ENCODE results near the gene DENND6B.

Gene DENND6B

GRCh38 chr22:50302041-50302541 lies 24.7 kb downstream of the DENND6B start:
- DNase-seq = no peak

DNA sequence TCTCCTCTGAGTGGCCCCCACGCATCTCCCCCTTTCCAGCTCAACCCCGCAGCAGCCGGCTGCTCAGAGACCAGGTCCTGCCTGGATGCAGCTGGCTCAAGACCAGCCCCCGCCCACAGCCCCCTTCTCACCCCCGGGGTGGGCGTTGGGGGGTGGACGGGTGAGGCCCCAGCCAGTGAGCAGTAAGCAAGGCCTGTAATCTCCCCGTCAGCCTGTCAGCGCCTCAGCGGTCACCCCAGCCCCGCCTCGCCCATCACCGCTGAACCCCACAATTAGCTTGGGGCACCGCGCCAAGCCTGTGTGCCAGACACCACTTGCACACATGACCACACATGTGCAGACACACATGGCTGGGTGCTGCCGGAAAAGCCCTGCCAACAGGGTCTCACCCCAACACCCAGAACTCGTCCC lies 25.2 kb downstream of the DENND6B start:
- no peak for DNase-seq

DNA sequence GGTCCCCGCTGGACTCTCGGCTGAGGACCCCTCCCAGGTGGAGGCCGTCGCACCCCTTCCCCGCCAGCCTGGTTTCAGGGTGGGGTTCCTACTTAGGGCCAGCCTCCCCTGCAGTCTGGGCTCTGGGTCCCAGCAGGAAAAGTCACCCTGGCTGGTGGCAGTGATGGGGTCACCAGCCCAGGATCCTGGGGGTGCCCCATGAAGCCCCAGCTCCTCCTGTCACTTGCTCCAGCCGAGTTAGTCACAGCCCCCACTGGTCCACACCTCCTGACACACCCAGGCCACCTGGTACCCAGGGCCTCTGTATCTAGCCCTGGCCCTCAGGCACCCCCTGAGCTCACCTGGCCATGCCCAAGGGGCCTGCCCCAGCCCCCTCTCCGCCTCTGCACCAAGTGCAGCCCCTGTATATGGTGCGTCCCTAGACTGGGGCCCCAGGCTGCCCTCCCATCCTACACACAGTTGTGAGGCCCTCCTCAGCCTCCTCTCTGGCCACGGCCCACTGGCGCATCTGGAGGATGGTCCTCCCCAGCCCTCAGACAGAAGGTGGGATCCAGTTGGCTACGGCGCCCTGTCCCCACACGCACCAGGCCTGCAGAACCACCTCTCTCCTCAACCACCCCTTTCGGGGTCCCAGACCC lies 26.1 kb downstream of the DENND6B start:
- DNase-seq = no peak

DNA sequence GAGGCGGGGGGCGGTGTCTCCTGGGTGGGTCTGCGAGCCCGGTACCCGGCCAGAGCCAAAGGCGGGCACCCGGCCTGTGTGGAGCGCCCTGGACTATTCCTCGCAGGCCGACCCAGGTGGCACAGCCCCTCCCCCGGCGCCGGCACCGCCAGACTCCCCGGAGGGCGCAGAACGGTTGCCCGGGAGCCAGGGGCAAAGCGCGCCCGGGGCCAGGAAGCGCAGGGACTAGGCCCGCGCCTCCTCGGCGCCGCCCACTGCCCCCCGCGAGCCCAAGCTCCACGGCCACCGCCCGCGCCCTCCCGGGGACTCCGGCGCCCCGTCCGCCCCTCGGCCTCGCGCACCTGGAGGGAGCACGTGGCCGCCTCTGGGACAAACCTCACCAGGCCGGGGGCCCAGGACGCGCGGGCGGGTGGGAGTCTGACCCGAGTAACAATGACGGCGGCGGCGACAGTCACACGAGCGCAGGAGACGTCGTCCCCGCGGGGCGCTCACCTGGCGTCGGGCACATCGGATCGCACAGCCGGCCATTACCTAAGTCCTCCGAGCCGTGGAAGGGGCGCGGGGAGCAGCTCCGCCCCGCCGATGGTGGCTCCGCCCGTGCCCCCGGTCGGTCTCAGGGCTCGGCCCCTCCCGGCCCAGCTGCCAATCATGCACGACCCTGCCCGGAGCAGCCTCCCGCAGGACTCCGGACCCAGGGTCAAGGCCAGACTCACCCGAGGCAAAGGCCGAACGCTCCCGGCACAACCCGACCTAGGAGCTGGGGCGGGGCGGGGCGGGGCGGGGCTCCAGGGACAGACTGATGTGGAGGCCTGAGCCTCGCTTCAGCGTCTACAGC lies 26.8 kb downstream of the DENND6B start:
- DNase-seq = no peak

- DNase-seq = no peak
Measured at GRCh38 chr22:50298937-50299784, 27.7 kb downstream of the DENND6B start.

GRCh38 chr22:50298266-50298637 lies 28.6 kb downstream of the DENND6B start:
- DNase-seq = no peak

DNA sequence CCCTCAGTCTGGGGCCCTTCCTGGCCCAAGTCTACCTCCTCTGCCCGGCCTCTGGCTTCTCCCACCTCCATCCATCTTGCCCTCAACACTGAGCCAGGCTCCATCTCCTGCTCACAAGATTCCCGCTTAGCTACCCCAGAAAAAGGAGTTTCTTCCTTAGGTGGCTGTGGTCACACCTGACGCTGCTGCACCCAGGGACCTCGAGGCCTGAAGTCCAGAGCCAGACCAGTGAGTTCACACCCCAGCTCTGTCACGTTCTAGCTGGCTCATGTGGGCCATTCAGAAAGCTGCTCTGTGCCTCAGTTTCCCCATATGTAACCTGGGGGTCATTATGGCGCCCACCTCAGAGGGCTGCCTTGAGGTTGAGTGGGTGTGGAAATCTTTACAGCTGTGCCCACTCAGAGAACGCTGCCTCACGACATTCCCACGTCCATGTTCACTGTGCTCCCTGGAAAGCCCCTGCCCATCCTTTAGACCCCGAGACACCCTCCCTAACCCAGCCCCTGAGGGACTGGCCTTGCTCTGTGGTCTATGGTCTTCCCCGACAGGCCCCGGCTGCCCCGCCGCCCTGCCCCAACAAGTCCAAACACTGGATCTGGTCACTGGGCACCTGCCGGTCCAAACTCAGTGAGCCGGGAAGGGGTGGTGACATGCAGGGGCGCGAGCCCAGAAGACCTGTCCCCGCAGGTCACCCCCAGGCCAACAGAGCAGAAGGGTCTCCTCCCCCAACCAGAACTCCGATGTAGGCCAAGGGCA lies 29.1 kb downstream of the DENND6B start:
- no peak for DNase-seq

- no peak for DNase-seq
Measured at GRCh38 chr22:50296658-50297490, 29.9 kb downstream of the DENND6B start.

GRCh38 chr22:50294319-50294656 lies 32.5 kb downstream of the DENND6B start:
- DNase-seq = peak; percentile 53

- peak; percentile 83 for DNase-seq
Measured at GRCh38 chr22:50293441-50294318, 33.1 kb downstream of the DENND6B start.

- no peak for DNase-seq
Measured at GRCh38 chr22:50292643-50293440, 34.0 kb downstream of the DENND6B start.

- DNase-seq = peak; percentile 85
Measured at GRCh38 chr22:50289942-50290630, 36.7 kb downstream of the DENND6B start.

DNA sequence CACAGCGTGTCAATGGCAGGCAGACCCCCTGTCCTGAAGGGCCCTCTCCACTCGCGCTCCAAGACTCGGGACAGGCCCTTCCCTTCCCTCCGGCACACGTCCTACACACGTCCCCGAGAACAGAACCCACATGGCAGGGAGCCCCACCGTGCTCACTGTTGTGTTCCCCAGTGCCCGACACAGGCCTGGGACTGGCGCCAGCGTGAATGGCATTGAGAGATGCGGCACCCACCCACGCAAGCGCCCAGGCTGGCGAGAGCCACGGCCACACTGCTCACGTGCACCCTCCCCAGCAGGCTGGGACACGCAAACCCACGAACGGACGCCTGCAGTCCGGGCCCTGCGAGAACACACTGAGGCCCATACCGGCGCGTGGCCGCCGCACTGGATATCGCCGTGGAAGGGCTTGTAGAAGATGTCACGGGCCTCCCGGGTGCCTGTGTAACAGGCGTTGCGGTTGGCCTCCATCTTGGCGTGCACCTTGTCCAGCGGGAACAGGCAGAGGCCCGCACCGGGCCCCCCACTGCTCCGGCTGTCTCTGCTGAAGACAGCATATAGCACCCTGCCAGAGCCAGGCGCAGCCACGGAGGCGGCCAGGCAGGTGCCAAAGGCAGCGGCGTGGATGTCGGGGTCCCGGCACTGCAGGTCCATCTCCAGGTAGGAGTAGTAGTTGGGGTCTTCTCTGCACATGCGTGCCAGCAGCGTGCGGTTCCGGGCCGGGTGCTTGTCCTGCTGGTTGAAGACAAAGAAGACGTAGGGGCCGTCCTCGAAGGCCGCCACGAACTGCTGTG lies 37.5 kb downstream of the DENND6B start:
- DNase-seq = no peak

DNA sequence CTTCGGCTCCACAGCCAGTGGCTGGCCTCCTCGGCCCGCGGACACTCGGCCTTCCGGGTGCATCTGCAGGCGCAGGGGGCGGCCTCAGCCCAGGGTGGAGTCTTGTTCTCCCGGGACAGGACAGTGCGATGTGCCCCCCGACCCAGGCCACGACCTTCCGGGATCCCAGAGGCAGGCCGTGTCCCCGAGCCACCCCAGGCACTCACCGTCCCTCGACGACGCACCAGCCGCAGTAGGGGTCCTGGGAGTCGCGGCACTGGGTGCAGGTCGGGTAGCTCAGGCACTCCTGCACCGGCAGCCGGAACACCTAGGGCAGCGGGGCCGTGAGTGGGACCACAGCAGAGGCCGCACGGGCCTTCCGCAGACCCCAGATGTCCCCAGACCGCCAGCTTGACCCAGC lies 39.1 kb downstream of the DENND6B start:
- DNase-seq = no peak

GRCh38 chr22:50286701-50287318 lies 40.0 kb downstream of the DENND6B start:
- no peak for DNase-seq

DNA sequence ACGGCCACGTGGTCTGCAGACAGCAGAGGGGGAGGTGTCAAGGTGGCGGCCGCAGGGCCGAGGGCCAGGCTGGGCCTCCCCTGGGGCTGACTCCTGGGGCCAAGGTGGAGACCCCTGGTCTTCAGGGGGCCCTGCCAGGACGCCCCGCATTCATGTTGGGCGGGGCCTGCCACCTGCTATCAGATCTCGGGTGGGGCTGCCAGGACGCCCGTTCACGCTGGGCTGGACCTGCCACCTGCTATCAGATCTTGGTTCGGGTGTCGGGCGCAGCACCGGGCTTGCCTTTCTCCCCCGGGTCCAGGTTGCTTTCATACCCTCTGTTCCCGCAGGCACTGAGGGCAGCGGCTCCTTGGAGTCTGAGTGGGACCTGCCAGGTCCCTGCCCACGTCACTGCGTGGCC lies 40.5 kb downstream of the DENND6B start:
- DNase-seq = no peak

- no peak for DNase-seq
Measured at GRCh38 chr22:50285568-50286229, 41.1 kb downstream of the DENND6B start.

All from DMS53 (cell line).